Testis (tissue), 2 donors: ENCODE results near the gene KIAA1586.

Experiments used
- CTCF ChIP-seq, 3 experiments: fragments of 450-650 bp in 2 of 3; fragments of 200-600 bp in 1 of 3; sonication (generic) in 1 of 3; IDR thresholded peaks; one replicate each; pipeline ENCODE4 v1.5.1; 2016 to 2019; ENCODE audit warnings: antibody characterized with exemption in 3 of 3, mild to moderate bottlenecking in 2 of 3, moderate library complexity in 1 of 3
- POLR2A ChIP-seq: fragments of 450-650 bp; IDR thresholded peaks from one replicate; pipeline ENCODE4 v1.6.1; 2017; ENCODE audit warnings: antibody characterized with exemption, mild to moderate bottlenecking, moderate library complexity

- no peak for TF ChIP-seq CTCF (IDR thresholded peaks at IDR 0.05)
- TF ChIP-seq POLR2A = no peak
Observed at GRCh38 chr6:57024321-57024720, 22.2 kb upstream of the KIAA1586 start.
